K562 (cell line): ENCODE measurements around the gene CST6. TPM values are rescaled to one million over a fixed set of nuclear protein-coding genes. Genes with fewer than 3 reads are reported as not detected.
A peak's percentile ranks its signal among the peaks of the same experiment; 100 is the strongest.

Experiments used
- ATAC-seq: fragments of 200-7000 bp; cut with Tn5 transposase; 3 replicates; pipeline ENCODE4 v1.9.1; 2020; ENCODE audit warnings: moderate library complexity
- BruUV-seq: library from RNA; stranded (reverse); fragments of 400-500 nt; replicated peaks from 2 replicates; lab custom pipeline; 2021; lab: Mats Ljungman, UMichigan
- CTCF ChIA-PET: fragments of 300-600 bp; formaldehyde crosslinking; extraction: SDS; loops from one replicate; lab custom pipeline; 2021; ENCODE audit warnings: low intra/inter-chr PET ratio; lab: Yijun Ruan, JAX
- POLR2A ChIA-PET: fragments of 300-600, 350-650 bp; sonication (Branson Sonifier 250); formaldehyde crosslinking; extraction: SDS; loops from one replicate; lab custom pipeline; 2021; ENCODE audit warnings: antibody characterized with exemption, inconsistent platforms; lab: Yijun Ruan, JAX
- DNase-seq, 4 experiments: peaks; one replicate each; pipeline versions ENCODE4 v3.0.0 to v3.0.0-alpha.2; 2011 to 2018; ENCODE audit warnings: low spot score in 3 of 4, mixed read lengths in 3 of 4; ENCODE audit errors: extremely low read depth in 1 of 4
- FAIRE-seq: peaks from 2 replicates; lab custom pipeline; 2011; peaks lifted over from hg19 to GRCh38; lab: Jason Lieb, UNC
- H2AFZ ChIP-seq: 2 replicates; pipeline ENCODE4 v1.6.0; 2011; ENCODE audit warnings: low read depth, low read length, control low read depth, inconsistent platforms
- H3K27ac ChIP-seq: fragments of 200-600 bp; 3 replicates; pipeline ENCODE4 v1.8.0; 2011; ENCODE audit warnings: low read depth, mild to moderate bottlenecking, control low read depth, inconsistent platforms, low read length, moderate library complexity, mixed read lengths; ENCODE audit errors: extremely low read depth
- H3K27me3 ChIP-seq, 2 experiments: fragments of 300-600 bp in 1 of 2; 2 replicates in 1 of 2; 3 replicates in 1 of 2; pipeline versions ENCODE4 v1.6.0 to v1.8.0; 2011; ENCODE audit warnings: inconsistent platforms in 2 of 2, low read length in 2 of 2, mild to moderate bottlenecking in 1 of 2, mixed read lengths in 1 of 2, moderate library complexity in 1 of 2; ENCODE audit not compliant: control insufficient read depth in 2 of 2, insufficient read depth in 2 of 2
- H3K36me3 ChIP-seq: fragments of 300-600 bp; 3 replicates; pipeline ENCODE4 v1.8.0; 2011; ENCODE audit warnings: mild to moderate bottlenecking, low read length, inconsistent platforms; ENCODE audit not compliant: control insufficient read depth, insufficient read depth
- H3K4me1 ChIP-seq, 2 experiments: fragments of 200-600 bp in 1 of 2; replicated peaks in 1 of 2; 2 replicates in 1 of 2; 3 replicates in 1 of 2; pipeline versions ENCODE4 v1.5.1 to v1.8.0; 2011; ENCODE audit warnings: inconsistent platforms in 2 of 2, low read length in 2 of 2, mild to moderate bottlenecking in 1 of 2, mixed read lengths in 1 of 2, moderate library complexity in 1 of 2; ENCODE audit not compliant: control insufficient read depth in 2 of 2, insufficient read depth in 2 of 2
- H3K4me2 ChIP-seq: 2 replicates; pipeline ENCODE4 v1.6.1; 2011; ENCODE audit warnings: low read length, control low read depth, inconsistent platforms, mixed read lengths; ENCODE audit not compliant: insufficient read depth
- H3K4me3 ChIP-seq: fragments of 200-600 bp; sonication (generic), shearing (Covaris generic); 2 replicates; pipeline ENCODE4 v1.5.1; 2016; ENCODE audit warnings: control low read depth, inconsistent platforms
- H3K79me2 ChIP-seq: fragments of 200-600 bp; 3 replicates; pipeline ENCODE4 v1.8.0; 2011; ENCODE audit warnings: low read length, inconsistent platforms; ENCODE audit not compliant: control insufficient read depth, insufficient read depth
- H3K9ac ChIP-seq, 2 experiments: 2 replicates each; pipeline versions ENCODE4 v1.6.0 to v1.6.1; 2011; ENCODE audit warnings: low read depth in 2 of 2, low read length in 2 of 2, control low read depth in 1 of 2, inconsistent platforms in 1 of 2, mild to moderate bottlenecking in 1 of 2, mixed read lengths in 1 of 2; ENCODE audit not compliant: insufficient read depth in 1 of 2
- H3K9me1 ChIP-seq: one replicate; pipeline ENCODE4 v1.6.0; 2011; ENCODE audit warnings: inconsistent platforms, mild to moderate bottlenecking, low read length, moderate library complexity; ENCODE audit not compliant: control insufficient read depth, insufficient read depth
- H3K9me3 ChIP-seq: replicated peaks from 2 replicates; pipeline ENCODE4 v1.5.1; 2011; ENCODE audit warnings: low read depth, low read length, inconsistent platforms; ENCODE audit not compliant: control insufficient read depth, insufficient read depth
- H4K20me1 ChIP-seq: replicated peaks from 2 replicates; pipeline ENCODE4 v1.6.1; 2011; ENCODE audit warnings: low read length, inconsistent platforms, mixed read lengths; ENCODE audit not compliant: control insufficient read depth, insufficient read depth
- CREB3L1 ChIP-seq: fragments of 450-650 bp; IDR thresholded peaks from 2 replicates; pipeline ENCODE4 v1.6.1; 2014; ENCODE audit warnings: low read depth, mild to moderate bottlenecking, moderate library complexity, borderline replicate concordance
- CREB5 ChIP-seq: fragments of 250-450 bp; sonication (Bioruptor Pico); IDR thresholded peaks from 2 replicates; pipeline ENCODE4 v1.5.0; 2020; ENCODE audit warnings: mild to moderate bottlenecking
- GABPB2 ChIP-seq: fragments of 250-450 bp; sonication (Bioruptor Pico); conservative IDR thresholded peaks from 2 replicates; pipeline ENCODE4 v1.5.1; 2021; ENCODE audit warnings: mild to moderate bottlenecking
- HCFC1 ChIP-seq: IDR thresholded peaks from 2 replicates; pipeline ENCODE4 v1.6.1; 2012; ENCODE audit warnings: low read depth, low read length, improper control_type of control experiment
- HNRNPK ChIP-seq: fragments of 200-400 bp; formaldehyde crosslinking; IDR thresholded peaks from one replicate; pipeline ENCODE4 v1.6.1; 2018; ENCODE audit warnings: mild to moderate bottlenecking, low read depth, low read length; ENCODE audit not compliant: poor library complexity, severe bottlenecking
- ZFP91 ChIP-seq: sonication (generic); formaldehyde crosslinking; IDR thresholded peaks from 2 replicates; pipeline ENCODE4 v1.8.0; 2022; ENCODE audit warnings: mild to moderate bottlenecking, missing genetic modification reagents
- ZNF140 ChIP-seq: fragments of 250-450 bp; sonication (Bioruptor Pico); IDR thresholded peaks from 2 replicates; pipeline ENCODE4 v1.8.0; 2021; ENCODE audit warnings: moderate library complexity, mild to moderate bottlenecking, inconsistent platforms
- ZNF347 ChIP-seq: fragments of 450-650 bp; formaldehyde crosslinking; IDR thresholded peaks from 2 replicates; pipeline ENCODE4 v1.4.0; 2020; ENCODE audit warnings: low read depth, mild to moderate bottlenecking, moderate library complexity
- ZNF398 ChIP-seq: fragments of 250-450 bp; sonication (Bioruptor Pico); IDR thresholded peaks from 2 replicates; pipeline ENCODE4 v1.8.0; 2021; ENCODE audit warnings: moderate library complexity, mild to moderate bottlenecking, inconsistent platforms
- ZNF408 ChIP-seq: fragments of 250-450 bp; sonication (Bioruptor Pico); IDR thresholded peaks from 2 replicates; pipeline ENCODE4 v1.4.0; 2020; ENCODE audit warnings: low read depth, mild to moderate bottlenecking, moderate library complexity
- WGBS: fragments of 100-300 bp; shearing (Covaris generic); methylation state at CpG from one replicate; pipeline ENCODE4 v1.1.6; 2016; ENCODE audit warnings: low coverage, mixed read lengths; ENCODE audit not compliant: insufficient coverage; ENCODE audit errors: missing lambda C conversion rate; 5-methylcytosine and 5-hydroxymethylcytosine counted together
- in situ Hi-C: fragments of 300-500 bp; cut with MboI; formaldehyde crosslinking; loops from 4 replicates; pipeline ENCODE4 v1.15.0; 2018; ENCODE audit warnings: inconsistent platforms, mixed read lengths
- intact Hi-C: fragments of 100-400 bp; cut with micrococcal nuclease; formaldehyde crosslinking; loops from 2 replicates; pipeline ENCODE4 v1.14.2; 2022
- polyA plus RNA-seq, 8 experiments: library from polyadenylated mRNA; depleted of rRNA in 4 of 8; stranded (reverse) in 5 of 8; unstranded in 3 of 8; fragments of >200 nt; fragmentation: Nextera tagmentation in 2 of 8; fragmentation: Illumina TruSeq in 1 of 8; extraction: Ambion mirVana in 2 of 8; extraction: Trizol in 1 of 8; gene quantifications; 2 replicates each; pipeline versions ENCODE4 v1.2.1 to v1.2.3, GENCODE V29; 2011 to 2014; ENCODE audit warnings: inconsistent platforms in 1 of 8, missing spikeins in 1 of 8
- total RNA-seq, 7 experiments: library from RNA; depleted of rRNA in 6 of 7; stranded (reverse); fragments of >200 nt in 6 of 7; fragmentation: Illumina TruSeq in 2 of 7; extraction: Trizol in 2 of 7; gene quantifications; 2 replicates each; pipeline versions ENCODE4 v1.2.1 to v1.2.3, GENCODE V29; 2011 to 2021; ENCODE audit warnings: low replicate concordance in 1 of 7

The CST6 gene
- total and polyA plus RNA-seq, 9 of the 15 experiments (the other 6 are each of a cell fraction or from before 2014, with no cell fraction given) = not detected

GRCh38 chr11:65987336-65987735, 24.5 kb upstream of the CST6 start:
- intact Hi-C loops = loop anchor here (10.0 kb wide), 1 partner anchor 203 kb away; the partner anchor contains the start of genes AP5B1 and OVOL1
- Histone ChIP-seq H3K79me2 (no peaks in the 10 kb centered on the region), H3K9me1 (no peaks in the 10 kb centered on the region), H3K4me3 (no peak overlapping the region), H4K20me1 (no peaks in the 10 kb centered on the region), H3K27me3 (no peaks in the 10 kb centered on the region), H3K27ac (no peak overlapping the region), H3K9ac (peak overlapping the region in 1 of 2 experiments; percentile 41; a peak in 1 of 4 replicates), H3K4me2 (no peak overlapping the region), H3K9me3 (no peaks in the 10 kb centered on the region), H3K4me1 (peaks cover 0 to 3% of the 10 kb centered on the region in 2 experiments; a peak in 1 of 5 replicates), H2AFZ (no peak overlapping the region), H3K36me3 (peaks cover 5% of the 10 kb centered on the region; the same call in 2 of the 3 replicates)
- WGBS = 68% methylated on average over 9 of the region's 9 CpGs
- ChIA-PET POLR2A (interaction anchor here (1.2 to 1.4 kb wide), 2 partner anchors 99 to 129 kb away, joined by 3 to 6 read pairs; partner anchors contain the start of genes CFL1 and FIBP), CTCF (interaction anchor here (0.6 to 2.3 kb wide), 2 partner anchors 103 to 415 kb away, joined by 4 to 24 read pairs; no protein-coding TSS in a partner anchor)
- BruUV-seq = no TSS peak
- DNase-seq (no peak), ATAC-seq (no peak), FAIRE-seq (no peak)
- in situ Hi-C loops = loop anchor here (5.0 kb wide), 1 partner anchor 105 kb away; no protein-coding TSS in a partner anchor
- no peak for TF ChIP-seq GABPB2
- no peak for TF ChIP-seq ZFP91 (CRISPR knock-in tag)
- TF ChIP-seq HNRNPK = no peak
- no peak for TF ChIP-seq ZNF140
- TF ChIP-seq ZNF347 = no peak
- TF ChIP-seq CREB3L1 = no peak
- no peak for TF ChIP-seq ZNF408 (CRISPR knock-in tag)
- TF ChIP-seq HCFC1 = no peak
- no peak for TF ChIP-seq ZNF398 (CRISPR knock-in tag)
- TF ChIP-seq CREB5 (CRISPR knock-in tag) = no peak
